Common myeloid progenitor, CD34-positive (primary cell): Measurements from ENCODE around the gene KLHL2.
"Not testable (repeated sequence)": the region's sequence is repeated elsewhere in the genome, so short reads cannot be mapped to it uniquely, and the experiment has no call there.

ENCODE experiments used
- CTCF ChIA-PET: fragments of 350-600 bp; sonication (Branson Sonifier 250); formaldehyde crosslinking; loops from one replicate; lab custom pipeline; 2021; ENCODE audit warnings: antibody characterized with exemption; lab: Charles Lee
- POLR2A ChIA-PET: fragments of 350-600 bp; sonication (Branson Sonifier 250); formaldehyde crosslinking; loops from one replicate; lab custom pipeline; 2021; ENCODE audit warnings: antibody characterized with exemption; lab: Charles Lee
- DNase-seq, 3 donors: peaks; one replicate each; pipeline versions ENCODE4 v3.0.0 to v3.0.0-alpha.2; 2013
- H3K27ac ChIP-seq, 2 experiments: 1 replicate in 1 of 2; 2 replicates in 1 of 2; pipeline ENCODE4 v1.7.0; 2013; ENCODE audit warnings: inconsistent platforms in 2 of 2, low read length in 2 of 2, mild to moderate bottlenecking in 2 of 2, low read depth in 1 of 2, moderate library complexity in 1 of 2; ENCODE audit not compliant: severe bottlenecking in 2 of 2, insufficient read depth in 1 of 2, poor library complexity in 1 of 2
- H3K27me3 ChIP-seq, 5 experiments: replicated peaks in 2 of 5; 1 replicate in 3 of 5; 2 replicates in 2 of 5; pipeline versions ENCODE4 v1.6.1 to v1.7.0; 2013; ENCODE audit warnings: low read length in 4 of 5, mild to moderate bottlenecking in 2 of 5, moderate library complexity in 2 of 5, inconsistent platforms in 1 of 5; ENCODE audit not compliant: insufficient read depth in 5 of 5, control insufficient read depth in 4 of 5
- H3K36me3 ChIP-seq, 4 experiments: 1 replicate in 2 of 4; 2 replicates in 2 of 4; pipeline versions ENCODE4 v1.6.1 to v1.7.0; 2013; ENCODE audit warnings: low read length in 3 of 4, control low read depth in 1 of 4, mild to moderate bottlenecking in 1 of 4; ENCODE audit not compliant: control insufficient read depth in 4 of 4, insufficient read depth in 4 of 4
- H3K4me1 ChIP-seq, 4 experiments: 1 replicate in 3 of 4; 2 replicates in 1 of 4; pipeline versions ENCODE4 v1.6.1 to v1.7.1; 2013; ENCODE audit warnings: low read length in 3 of 4, mild to moderate bottlenecking in 3 of 4, control low read depth in 1 of 4, inconsistent platforms in 1 of 4, moderate library complexity in 1 of 4; ENCODE audit not compliant: control insufficient read depth in 4 of 4, insufficient read depth in 4 of 4; ENCODE audit errors: control extremely low read depth in 1 of 4
- H3K4me3 ChIP-seq, 7 experiments: 1 replicate in 4 of 7; 2 replicates in 3 of 7; pipeline versions ENCODE4 v1.5.1 to v1.7.0; 2013; ENCODE audit warnings: mild to moderate bottlenecking in 7 of 7, low read length in 6 of 7, moderate library complexity in 6 of 7, inconsistent platforms in 2 of 7, low read depth in 2 of 7, control low read depth in 1 of 7; ENCODE audit not compliant: insufficient read depth in 4 of 7, control insufficient read depth in 1 of 7; ENCODE audit errors: extremely low read depth in 1 of 7
- H3K9me3 ChIP-seq, 5 experiments: 1 replicate in 4 of 5; 2 replicates in 1 of 5; pipeline versions ENCODE4 v1.6.1 to v1.7.1; 2013; ENCODE audit warnings: low read length in 4 of 5, mild to moderate bottlenecking in 2 of 5, inconsistent platforms in 1 of 5, low read depth in 1 of 5, moderate library complexity in 1 of 5; ENCODE audit not compliant: control insufficient read depth in 4 of 5, insufficient read depth in 2 of 5; ENCODE audit errors: control extremely low read depth in 1 of 5
- WGBS: methylation state at CpG from one replicate; pipeline ENCODE4 v1.1.5; 2013; ENCODE audit not compliant: insufficient coverage; 5-methylcytosine and 5-hydroxymethylcytosine counted together

The KLHL2 gene

DNA sequence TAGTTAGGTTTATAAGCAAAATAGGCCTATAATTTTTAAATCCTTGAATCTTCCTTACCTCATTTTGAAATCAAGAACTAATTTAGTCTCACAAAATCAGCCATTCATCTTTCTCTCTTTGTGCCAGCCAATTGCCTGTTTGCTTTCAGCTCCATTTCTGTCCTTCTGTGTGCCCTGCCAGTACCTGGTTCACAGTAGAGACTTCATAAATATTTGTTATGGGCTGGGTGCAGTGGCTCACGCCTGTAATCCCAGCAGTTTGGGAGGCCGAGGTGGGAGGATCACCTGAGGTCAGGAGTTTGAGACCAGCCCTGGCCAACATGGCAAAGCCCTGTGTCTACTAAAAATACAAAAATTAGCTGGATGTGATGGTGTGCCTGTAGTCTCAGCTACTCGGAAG is 31.9 kb upstream of the KLHL2 start:
- WGBS = 88% methylated on average over 1 of the region's 3 CpGs
- DNase-seq, H3K4me1 ChIP-seq, H3K9me3 ChIP-seq, CTCF ChIA-PET, POLR2A ChIA-PET, H3K27me3 ChIP-seq, H3K36me3 ChIP-seq, H3K27ac ChIP-seq, H3K4me3 ChIP-seq: not testable (repeated sequence)

GRCh38 chr4:165175879-165176278 is 31.5 kb upstream of the KLHL2 start:
- Histone ChIP-seq H3K27me3 (no peaks in the 10 kb centered on the region), H3K4me1 (no peaks in the 10 kb centered on the region), H3K4me3 (no peak overlapping the region), H3K36me3 (no peaks in the 10 kb centered on the region), H3K9me3 (peaks cover 0 to 3% (median 0%) of the 10 kb centered on the region in 5 experiments), H3K27ac (no peak overlapping the region)
- 94% methylated on average over 7 of the region's 7 CpGs for WGBS
- CTCF ChIA-PET = no interaction called here
- DNase-seq = no peak
- POLR2A ChIA-PET = no interaction called here

GRCh38 chr4:165177725-165178666 is 29.4 kb upstream of the KLHL2 start:
- no peaks in the 10 kb centered on the region for H3K4me1 ChIP-seq
- CTCF ChIA-PET = no interaction called here
- H3K27me3 ChIP-seq = no peaks in the 10 kb centered on the region
- no peak overlapping the region for H3K27ac ChIP-seq
- DNase-seq = no peak
- POLR2A ChIA-PET = no interaction called here
- no peak overlapping the region for H3K4me3 ChIP-seq
- no peaks in the 10 kb centered on the region for H3K36me3 ChIP-seq
- H3K9me3 ChIP-seq = peaks cover 0 to 3% (median 0%) of the 10 kb centered on the region in 5 experiments
- WGBS = 100% methylated on average over 1 of the region's 3 CpGs

GRCh38 chr4:165184220-165184619 is 23.1 kb upstream of the KLHL2 start:
- H3K9me3 ChIP-seq = no peaks in the 10 kb centered on the region
- DNase-seq = no peak
- no peak overlapping the region for H3K4me3 ChIP-seq
- ChIA-PET POLR2A (no interaction called here), CTCF (no interaction called here)
- H3K4me1 ChIP-seq = no peaks in the 10 kb centered on the region
- no peaks in the 10 kb centered on the region for H3K36me3 ChIP-seq
- no peaks in the 10 kb centered on the region for H3K27me3 ChIP-seq
- no peak overlapping the region for H3K27ac ChIP-seq
- WGBS = 100% methylated on average over 2 of the region's 4 CpGs

DNA sequence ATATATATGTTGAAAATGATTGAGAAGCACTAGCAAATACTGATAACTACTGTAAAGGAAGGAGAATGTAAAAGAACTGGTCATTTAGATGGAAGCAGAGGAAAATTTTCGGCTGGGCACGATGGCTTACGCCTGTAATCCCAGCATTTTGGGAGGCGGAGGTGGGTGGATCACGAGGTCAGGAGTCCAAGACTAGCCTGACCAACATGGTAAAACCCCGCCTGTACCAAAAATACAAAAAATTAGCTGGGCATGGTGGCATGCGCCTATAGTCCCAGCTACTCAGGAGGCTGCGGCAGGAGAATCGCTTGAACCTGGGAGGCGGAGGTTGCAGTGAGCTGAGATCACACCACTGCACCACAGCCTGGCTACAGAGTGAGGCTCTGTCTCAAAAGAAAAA is 22.4 kb upstream of the KLHL2 start:
- CTCF ChIA-PET = interaction anchor here (0.9 kb wide), 1 partner anchor 113 kb away, joined by 3 read pairs; no protein-coding TSS in a partner anchor

GRCh38 chr4:165185448-165185847 is 21.9 kb upstream of the KLHL2 start:
- no peak for DNase-seq
- WGBS = 100% methylated on average over 1 of the region's 5 CpGs
- POLR2A ChIA-PET = no interaction called here
- H3K36me3 ChIP-seq = no peaks in the 10 kb centered on the region
- no peak overlapping the region for H3K27ac ChIP-seq
- no peaks in the 10 kb centered on the region for H3K4me1 ChIP-seq
- no peaks in the 10 kb centered on the region for H3K27me3 ChIP-seq
- CTCF ChIA-PET = interaction anchor here (0.9 kb wide), 1 partner anchor 113 kb away, joined by 3 read pairs; no protein-coding TSS in a partner anchor
- H3K4me3 ChIP-seq = no peak overlapping the region
- no peaks in the 10 kb centered on the region for H3K9me3 ChIP-seq

More for the DNA sequence above, 22.4 kb upstream of the KLHL2 start:
- H3K4me3 ChIP-seq, H3K27ac ChIP-seq, DNase-seq, H3K9me3 ChIP-seq, H3K27me3 ChIP-seq, POLR2A ChIA-PET, H3K36me3 ChIP-seq, H3K4me1 ChIP-seq: not testable (repeated sequence)
- 98% methylated on average over 9 of the region's 10 CpGs for WGBS

DNA sequence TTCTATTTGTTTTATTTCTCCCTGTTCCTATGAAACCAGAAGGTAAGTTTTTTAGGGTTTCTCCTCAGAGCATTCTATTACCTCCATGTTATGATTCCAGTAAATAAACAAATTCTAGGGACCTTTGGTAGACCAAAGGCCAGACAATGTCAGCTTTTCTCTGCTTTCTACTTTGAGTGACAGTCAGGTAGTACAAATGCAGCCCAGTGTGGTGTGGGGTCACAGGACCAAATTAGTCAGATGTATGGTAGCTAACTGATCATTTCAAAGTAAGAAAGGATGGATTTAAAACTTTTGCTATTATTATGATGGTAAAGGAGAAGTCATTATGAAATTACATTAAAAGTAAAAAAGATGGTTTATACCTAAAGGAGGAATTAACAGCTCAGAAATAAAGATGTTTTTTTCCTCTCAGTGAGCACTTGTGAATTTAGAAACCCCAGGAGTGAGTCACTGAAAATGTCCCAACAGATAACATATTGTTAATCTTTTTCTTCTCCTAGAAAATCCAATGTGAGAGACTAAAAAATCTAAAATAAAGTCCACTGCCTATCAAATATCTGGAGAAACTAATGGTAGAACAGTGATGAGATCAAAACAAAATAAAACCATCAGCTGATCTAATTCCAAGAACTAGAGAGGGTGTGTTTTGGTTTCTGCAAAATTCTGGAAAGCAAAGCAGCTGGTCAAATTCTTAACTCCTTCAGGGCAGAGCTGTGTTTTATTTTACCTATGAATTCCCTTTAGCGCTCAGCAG is 16.6 kb upstream of the KLHL2 start:
- WGBS = 100% methylated on average over 1 of the region's 1 CpG
- ChIA-PET CTCF (interaction anchor here (0.7 kb wide), 1 partner anchor 21 kb away, joined by 3 read pairs; no protein-coding TSS in a partner anchor), POLR2A (no interaction called here)
- no peaks in the 10 kb centered on the region for H3K27me3 ChIP-seq
- no peaks in the 10 kb centered on the region for H3K36me3 ChIP-seq
- no peaks in the 10 kb centered on the region for H3K9me3 ChIP-seq
- no peaks in the 10 kb centered on the region for H3K4me1 ChIP-seq
- H3K27ac ChIP-seq = no peak overlapping the region
- no peak overlapping the region for H3K4me3 ChIP-seq
- DNase-seq = no peak
